OCI-M2 (cell line): ENCODE data around the gene NFIX.

ENCODE experiments used
- DNase-seq: peaks from one replicate; lab custom pipeline; 2025; ENCODE audit not compliant: unreplicated experiment; lab: John Stamatoyannopoulos, UW

Gene NFIX

DNA sequence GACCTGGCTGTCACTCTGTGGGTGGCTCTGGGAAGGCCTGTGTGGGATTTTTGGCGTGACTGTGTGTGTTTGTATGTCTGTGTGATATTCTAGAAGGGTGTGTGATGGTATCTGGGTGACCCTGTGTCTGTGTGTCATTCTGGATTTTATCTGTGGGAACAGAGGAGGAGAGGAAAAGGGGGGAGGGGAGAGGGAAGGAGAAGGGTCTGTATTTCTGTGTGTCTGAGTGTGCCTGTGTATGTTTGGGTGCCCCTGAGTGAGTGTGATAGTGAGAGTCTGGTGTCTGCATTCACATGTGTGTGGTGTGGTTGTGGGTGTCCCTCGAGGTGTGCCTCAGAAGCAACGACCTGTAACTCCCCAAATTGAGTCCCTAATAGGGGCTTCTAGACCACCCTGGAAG lies 8.1 kb upstream of the NFIX start:
- DNase-seq = no peak

DNA sequence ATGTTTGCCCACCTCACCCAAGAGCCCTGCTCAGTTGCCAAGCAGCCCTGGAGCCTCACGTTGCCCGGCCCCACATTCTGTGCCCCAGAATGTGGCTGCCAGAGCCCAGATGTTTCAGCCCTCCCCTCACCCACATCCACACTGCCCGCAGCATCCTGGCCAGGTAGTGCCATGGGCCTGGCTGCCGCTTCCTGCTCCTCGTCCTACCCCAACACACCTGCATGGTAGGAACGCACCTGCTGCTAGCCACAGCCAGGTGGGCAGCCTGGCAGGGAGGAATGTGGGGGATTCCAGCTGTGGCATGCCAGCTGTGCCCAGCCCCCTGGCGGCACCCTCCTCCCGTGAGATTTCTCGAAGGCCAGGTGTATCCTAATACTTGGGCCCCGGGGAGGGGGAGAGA lies 7.5 kb upstream of the NFIX start:
- no peak for DNase-seq

DNA sequence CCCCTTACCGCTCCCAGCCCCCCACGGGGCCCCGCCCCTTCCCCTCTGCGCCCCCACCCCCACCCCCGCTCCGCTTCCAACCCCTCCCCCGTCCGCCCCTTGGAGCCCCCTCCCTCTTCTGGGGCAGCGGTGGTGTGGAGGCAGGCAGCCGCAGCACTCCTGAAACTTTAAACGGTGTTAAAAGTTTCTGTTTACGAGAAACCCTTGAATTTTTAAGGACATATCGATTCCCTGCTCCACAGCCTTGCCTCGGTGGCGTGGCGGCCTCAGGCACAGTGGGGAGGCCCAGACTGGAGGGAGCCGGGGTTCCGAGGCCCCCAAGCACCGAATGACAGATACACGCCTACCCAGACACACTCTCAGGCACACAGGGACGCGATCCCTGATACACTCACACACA lies 4.8 kb upstream of the NFIX start:
- no peak for DNase-seq

DNA sequence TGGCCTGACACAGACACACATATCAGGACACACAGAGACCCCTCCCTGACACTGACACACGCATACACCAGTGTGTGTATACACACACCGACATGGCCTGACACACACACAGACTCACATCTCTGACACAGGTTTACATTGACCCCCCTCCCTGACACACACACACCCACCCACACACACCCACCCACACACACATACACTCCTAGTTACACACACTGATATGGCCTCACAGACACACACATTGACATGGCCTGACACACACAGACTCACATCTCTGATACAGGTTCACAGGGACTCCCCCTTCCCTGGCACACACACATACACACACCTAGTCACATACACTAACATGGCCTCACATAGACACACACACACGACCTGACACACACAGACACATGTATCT lies 4.4 kb upstream of the NFIX start:
- DNase-seq = no peak

DNA sequence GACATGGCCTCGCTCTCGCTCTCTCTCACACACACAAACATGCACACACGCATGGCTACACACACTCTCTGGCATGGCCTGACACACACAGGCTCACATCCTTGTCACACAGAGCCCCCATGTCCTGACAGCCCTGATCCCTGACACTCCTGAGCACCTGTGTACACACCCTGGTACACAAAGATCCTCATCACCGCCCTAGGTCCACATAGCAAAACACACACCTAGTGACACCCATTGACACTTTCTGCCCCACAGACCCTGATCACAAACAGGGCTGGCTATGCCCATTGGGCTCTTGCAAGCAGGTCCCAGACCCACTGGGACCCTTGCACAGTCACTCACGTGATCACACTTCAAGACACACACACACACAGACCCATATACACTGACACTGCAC lies 4.0 kb upstream of the NFIX start:
- DNase-seq = no peak

DNA sequence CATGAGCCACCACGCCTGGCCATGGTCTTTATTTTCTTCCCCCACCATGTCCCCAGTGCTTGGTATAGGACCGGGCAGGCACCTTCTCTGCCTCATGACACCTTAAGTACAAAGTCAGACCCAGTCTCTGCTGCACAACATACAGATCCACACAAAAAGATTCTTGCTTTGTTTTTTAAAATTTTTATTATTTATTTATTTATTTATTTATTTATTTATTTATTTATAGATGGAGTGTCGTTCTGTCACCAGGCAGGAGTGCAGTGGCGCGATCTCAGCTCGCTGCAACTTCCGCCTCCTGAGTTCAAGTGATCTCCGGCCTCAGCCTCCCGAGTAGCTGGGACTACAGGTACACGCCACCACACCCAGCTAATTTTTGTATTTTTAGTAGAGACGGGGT lies 2.5 kb upstream of the NFIX start:
- DNase-seq = no peak

DNA sequence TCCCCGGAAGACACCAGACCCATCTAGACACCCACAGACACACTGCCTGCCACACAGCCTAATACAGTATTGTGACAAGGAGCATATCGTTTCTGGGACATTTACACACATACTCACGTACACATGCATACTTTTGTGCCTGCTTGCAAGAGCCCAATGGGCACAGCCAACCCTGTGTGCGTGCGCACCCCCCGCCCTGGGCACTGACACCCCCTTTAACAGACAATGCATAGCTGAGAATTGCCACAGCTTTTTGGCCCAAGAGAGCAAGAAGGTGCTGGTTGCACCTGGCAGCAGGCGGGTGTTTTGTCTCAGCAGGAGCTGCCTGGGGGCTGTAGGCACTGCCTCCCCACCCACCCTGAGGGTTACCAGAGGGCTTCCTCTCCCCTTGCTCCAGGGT lies 1.7 kb upstream of the NFIX start:
- no peak for DNase-seq

DNA sequence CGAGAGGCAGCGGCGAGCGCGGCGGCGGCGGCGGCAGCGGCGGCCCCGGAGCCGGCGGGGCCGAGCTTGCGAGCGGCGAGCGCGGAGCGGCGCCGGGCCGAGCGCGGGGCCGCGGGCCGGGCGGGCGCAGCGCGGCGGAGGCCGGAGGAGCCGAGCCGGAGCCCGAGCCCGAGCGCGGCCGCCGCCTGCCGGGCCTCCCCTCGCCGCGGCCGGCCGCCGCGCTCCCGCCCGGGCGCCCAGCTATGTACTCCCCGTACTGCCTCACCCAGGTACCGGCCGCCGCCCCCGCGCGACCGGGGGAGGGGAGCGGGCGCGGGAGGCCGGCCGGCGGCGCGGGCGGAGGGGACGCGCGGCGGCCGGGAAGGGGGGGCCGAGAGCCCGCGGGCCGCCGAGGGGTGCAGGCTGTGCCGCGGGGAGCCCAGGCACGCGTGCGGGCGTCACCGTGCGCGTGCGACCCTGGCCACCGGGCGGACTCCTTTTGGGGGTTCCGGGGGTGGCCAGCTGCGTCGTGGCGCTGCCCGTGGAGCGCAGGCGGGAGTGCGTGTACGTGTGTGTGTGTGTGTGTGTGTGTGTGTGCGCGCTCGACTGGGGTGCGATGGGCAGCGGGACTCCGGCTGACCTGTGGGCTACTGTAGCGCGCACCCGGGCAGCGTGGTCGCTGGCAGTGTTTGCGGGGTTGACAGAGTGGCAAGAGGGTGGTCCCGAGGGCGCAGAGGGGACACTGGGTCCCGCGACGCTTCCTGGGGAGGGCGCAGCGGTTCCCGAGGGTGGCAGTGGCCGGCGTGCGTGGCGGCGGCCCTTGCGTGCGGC lies 526 bp downstream of the NFIX start:
- DNase-seq = no peak

DNA sequence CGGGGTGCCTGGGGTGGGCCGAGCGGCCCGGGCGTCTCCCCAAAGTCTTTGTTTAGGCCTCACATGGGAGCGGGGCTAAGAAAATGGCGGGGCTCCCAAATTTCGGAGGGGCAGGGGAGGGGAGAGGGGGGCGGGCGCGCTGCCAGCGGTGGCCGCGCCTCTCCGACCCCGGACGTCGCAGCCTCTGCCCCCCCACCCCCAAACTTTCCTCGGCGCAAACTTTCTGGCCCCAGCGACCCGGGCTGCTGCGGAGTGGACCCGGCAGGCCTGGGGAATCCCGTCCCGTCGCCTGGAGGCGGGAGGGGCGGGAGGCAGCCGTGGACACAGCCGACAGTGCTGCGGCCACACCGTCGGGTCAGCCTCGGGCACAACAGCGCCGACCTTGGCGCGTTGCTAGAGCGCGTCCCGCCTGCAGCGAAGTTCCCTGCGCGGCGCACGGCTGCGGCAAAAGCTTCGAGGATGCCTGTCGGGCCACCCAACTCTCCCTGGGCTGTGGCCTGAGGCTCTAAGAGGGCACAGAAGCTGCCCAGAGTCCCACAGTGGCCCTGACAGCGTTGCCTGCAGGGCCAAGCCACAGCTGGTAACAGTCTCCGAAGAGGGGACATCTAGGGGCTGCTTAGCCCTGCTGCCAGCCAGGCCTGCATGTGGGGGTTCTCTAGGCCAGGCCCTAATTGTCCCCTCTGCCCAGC lies 1.3 kb downstream of the NFIX start:
- DNase-seq = no peak

DNA sequence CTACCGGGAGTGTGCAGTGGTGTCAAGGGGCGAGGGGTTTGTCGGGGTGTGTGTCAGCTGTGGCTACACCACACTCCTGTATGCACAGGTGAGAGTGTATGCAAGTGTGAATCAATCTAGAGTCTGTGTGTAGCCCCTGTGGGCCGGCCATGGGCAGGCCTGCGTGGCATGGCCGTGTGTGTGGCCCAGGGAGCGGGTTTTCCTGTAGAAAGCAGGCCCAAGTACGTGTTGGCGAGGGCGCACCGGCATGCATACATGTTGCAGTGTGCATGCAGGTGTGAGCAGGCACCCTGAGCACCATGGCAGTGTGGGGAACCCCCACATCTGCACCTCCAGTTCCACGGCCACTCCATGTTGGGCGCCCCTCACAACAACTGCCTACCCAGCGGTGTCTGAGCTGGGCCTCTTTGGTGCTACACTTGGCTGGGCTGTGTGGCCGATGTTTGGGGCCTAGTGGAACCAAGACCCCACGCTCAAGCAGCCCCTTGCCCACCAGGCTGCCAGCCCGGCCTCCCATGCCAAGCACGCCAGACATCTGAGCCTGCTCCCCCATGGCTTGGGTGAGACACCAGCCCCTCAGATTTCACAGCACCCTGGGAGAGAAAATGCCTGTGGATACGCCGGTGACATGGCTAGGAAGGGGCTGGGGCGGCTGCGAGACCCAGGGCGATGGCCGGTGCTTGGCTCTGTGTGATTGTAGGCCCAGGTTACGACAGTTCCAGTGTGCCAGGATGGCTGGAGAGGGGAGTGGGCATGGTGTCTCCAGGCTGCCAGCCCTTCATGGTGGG lies 2.1 kb downstream of the NFIX start:
- DNase-seq = no peak

DNA sequence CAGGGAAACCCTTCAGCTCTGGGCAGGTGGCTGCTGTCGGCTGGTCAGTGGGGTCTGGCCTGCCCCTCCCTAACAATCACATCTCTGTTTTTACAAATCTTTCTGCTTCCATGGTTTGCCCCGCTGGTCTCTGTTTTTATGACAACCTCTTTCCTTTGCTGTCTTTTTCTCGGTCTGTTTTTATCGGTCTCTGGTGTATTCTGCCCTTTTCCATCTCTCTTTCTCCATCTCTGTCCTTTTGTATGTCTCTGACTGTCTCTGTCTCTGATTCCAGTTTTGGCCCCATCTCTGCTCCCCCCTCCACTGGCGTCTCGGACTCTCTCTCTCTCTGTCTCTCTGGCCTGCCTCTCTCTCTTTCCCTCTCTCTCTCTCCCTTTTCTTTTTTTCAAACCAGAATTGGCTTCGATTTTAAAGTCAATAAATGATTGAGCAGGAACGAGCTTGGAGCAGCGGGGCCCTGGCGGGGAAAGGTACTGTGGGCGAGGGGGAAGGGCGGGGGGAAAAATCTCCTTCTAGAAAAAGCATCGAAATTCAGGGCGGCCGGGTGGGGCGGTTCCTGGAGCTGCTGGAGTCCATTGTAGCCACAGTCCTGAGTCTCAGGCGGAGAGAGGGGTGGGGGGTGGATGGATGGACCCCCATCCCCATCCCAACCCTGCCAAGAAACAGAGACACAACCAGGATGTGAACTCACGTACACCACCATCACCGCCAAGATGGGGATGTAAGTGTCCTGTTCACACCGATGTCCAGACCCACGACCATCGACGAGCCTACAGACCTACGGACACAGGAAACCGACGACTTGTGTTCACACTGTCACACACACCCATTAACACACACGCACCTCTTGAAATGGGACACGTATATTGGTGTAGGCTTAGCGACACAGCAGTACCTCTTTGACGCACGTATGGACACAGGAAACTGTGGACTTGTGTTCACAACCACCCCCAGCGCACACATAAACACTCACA lies 3.0 kb downstream of the NFIX start:
- DNase-seq = no peak

DNA sequence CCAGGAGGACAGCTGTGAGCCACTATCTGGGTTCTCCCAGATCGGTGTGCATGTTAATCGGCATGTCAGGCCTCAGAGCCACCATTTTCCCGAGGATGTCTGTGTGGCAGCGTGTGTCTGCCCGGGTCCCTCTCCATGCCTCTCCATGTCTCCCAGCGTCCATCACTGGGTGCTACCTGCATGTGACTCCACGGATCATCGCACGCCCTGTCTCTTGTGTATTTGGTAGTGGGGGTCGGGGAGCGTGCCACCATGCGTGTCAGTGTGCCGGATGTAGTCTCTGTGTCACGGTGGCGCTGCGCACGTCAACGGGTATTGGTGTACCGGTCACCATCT lies 5.9 kb downstream of the NFIX start:
- DNase-seq = no peak

DNA sequence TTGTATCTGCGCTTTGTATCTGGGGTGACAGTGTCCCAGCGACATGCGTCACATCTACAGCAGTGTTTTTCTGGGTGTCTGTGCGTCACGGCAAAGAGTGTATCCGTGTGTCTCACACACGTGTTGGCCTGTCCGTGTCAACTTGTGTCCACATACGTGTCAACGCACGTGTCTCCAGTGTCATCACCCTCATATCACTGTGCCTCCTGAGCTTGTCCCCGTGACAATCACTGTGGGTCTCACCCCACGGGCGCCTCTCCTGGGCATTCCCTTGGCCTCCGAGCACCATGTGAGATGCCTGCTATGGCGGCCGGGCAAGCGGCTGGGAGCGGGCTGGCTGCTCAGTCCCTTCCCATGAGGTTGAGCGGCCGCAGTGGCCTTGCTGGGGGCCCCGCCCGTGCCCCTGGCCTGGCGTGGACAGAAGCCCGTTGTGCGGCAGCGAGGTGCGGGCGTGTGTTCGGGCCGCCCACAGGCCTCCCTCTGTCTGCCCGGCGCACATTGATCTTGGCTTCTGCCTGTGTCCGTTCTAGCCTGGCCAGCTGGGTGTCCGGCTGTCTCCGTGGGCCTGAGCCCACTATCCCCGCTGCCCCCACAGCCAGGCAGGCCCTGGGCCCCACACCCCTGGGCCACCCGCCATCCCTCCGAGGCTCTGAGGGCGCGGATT lies 6.4 kb downstream of the NFIX start:
- no peak for DNase-seq

DNA sequence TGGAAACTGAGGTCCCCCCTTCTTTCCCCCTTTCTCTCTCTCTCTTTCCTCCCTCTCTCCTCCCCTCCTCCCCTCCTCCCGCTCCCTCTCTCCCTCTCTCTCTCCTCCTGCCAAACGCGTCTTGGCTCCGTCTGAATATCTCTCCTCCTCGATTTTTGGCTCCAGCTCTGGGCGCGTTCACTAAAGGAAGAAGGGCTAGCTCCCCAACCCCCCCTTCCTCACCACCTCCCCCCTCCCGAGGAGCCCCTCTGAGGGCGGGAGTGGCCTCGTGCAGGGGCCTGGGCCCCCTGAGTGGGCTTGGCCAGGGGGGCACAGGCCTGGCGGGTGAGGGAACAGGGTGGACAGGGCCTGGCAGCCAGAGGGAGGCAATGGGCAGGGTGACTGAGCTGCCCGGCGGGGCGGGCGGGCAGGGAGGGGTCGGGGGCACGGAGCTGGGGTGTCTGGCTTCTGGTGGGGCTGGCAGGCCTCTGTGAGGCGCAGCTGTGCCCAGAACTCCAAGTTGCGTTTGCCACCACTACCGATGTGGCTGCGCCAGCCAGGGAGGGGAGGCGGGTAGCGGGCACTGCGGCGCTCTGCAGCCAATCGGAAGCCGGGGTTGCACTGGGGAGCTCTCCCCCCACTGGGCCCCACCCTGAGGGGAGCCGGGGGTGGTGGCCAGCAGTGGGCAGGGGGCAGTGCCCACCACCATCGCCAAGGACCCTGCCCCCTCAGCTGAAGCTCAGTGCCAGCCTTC lies 7.1 kb downstream of the NFIX start:
- no peak for DNase-seq

DNA sequence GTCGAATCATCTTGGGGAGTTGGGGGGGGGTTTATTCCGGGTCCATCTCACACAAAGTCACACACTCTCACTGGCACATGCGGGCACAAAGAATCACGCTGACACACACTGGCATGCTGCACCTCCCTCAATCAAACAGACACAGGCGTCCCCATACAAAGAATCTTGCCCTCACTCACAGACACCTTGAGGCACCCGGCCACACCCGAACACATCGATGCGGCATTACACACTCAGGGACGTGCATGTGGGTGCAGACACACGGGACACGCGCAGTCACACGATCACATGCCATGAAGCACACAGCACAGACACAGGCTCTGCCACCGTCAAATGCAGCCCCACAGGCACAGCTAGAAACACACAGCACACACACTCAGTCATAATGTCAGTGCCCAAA lies 7.8 kb downstream of the NFIX start:
- no peak for DNase-seq

DNA sequence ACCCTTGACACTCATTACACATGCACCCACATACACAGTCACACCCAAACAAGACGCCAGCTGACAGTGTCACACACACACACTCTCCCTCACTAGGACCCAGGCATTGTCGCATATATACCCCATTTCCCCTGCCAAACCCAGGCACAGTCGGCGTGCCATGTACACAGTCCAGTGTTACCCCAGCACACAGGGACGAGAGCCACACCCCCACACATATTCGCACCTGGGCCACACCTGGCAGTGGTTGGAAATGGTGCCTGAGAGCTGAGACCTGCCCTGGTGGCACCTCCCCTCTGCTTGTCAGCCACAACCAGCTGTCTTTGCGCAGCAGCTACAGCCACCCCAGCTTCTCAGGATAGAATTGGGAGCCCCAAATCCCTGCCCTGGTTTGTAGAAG lies 9.0 kb downstream of the NFIX start:
- no peak for DNase-seq

DNA sequence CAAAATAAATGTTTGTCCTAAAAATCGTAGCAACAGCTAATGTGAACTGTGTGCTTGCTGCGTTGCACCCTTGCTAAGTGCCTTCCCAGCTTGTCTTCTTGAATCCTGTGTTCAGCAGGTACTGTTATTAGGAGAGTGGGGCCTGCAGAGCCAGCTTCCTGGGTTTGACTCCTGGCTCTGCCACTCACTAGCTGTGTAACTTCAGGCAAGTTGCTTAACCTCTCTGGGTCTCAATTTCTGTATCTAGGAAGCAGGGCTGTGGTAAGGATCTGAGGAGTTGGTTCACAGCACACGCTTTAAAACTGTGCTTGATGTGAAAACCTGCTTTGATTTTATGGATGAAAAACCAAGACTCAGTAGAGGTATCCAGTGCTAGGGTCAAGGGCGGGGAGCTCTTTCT lies 10.0 kb downstream of the NFIX start:
- no peak for DNase-seq

DNA sequence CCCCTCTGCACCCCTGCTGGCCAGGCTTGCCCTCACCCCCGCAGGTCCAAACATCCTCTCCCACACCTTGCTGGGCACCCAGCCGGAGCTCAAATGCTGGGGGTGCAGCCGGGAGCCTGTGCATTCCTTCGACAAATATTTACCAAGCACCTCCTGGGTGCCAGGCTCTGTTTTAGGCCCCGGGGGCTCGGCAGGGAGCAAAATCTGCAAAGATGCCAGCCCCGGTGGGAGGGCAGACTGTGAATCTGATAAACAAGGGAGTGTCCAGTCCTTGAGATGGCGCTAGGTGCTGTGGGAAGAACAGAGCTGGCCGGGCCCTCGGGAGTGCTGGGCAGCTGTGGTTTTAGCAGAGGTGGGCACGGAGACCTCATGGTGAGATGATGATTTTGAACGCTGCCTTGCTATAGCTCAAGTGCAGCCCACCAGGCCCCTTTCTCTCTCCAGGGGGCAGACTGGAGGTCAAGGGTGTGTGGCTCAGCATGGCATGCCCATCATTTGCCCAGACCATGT lies 10.6 kb downstream of the NFIX start:
- no peak for DNase-seq

DNA sequence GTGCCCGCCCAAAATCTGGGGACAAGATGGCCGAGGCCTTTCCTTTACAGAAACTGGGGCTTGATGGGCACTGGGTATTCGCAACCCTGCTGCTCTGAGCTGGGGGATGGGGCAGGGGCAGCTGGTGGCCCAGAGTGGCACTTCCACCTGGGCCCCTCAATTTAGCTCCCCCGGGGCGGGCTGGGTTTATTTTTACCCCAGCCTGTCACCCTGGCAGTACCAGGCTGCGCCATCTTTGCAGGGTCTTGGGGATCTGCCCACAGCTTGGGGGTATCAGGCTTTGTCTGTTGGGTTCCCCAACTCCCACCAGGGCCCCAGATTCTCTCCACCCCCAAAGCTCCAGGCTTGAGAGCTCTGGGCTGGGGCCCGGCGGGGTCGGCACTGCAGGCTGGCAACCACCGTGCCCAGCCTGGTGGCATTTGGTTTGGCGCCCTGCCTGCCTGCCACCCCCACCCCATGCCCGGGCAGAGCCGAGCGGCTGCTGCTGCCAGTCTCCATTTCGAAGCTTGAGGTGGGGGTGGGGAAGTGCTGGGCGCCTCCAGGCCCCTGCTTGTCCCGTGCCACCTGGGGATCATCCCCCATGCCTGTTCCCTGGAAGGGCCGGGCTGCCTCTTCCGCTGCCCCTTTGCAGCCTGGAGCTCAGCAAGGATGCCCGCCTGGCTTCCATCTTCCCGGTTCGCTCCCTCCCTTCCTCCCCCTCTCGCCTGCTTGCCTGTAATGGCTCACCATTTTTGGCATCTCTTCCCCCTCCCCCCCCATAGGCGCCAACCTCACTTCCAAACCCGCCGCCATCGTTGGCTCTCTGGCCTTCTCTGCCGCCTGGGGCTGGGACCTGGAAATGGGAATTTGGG lies 11.4 kb downstream of the NFIX start:
- no peak for DNase-seq
